Hepatocyte (in vitro differentiated cells): ENCODE measurements around the gene ADIPOR2. TPM values are rescaled to one million over a fixed set of nuclear protein-coding genes. Genes with fewer than 3 reads are reported as not detected.

Source experiments
- DNase-seq: peaks from one replicate; pipeline ENCODE4 v3.0.0-alpha.2; 2016; ENCODE audit warnings: low spot score
- H2AFZ ChIP-seq: fragments of 200-600 bp; sonication (generic); 2 replicates; pipeline ENCODE4 v1.6.0; 2016; ENCODE audit warnings: antibody characterized with exemption, mild to moderate bottlenecking
- H3K27ac ChIP-seq: fragments of 200-600 bp; sonication (generic); 2 replicates; pipeline ENCODE4 v1.5.1; 2016; ENCODE audit warnings: mild to moderate bottlenecking
- H3K27me3 ChIP-seq: fragments of 200-600 bp; sonication (generic); 2 replicates; pipeline ENCODE4 v1.6.1; 2016
- H3K36me3 ChIP-seq: fragments of 200-600 bp; sonication (generic); replicated peaks from 2 replicates; pipeline ENCODE4 v1.5.1; 2016; ENCODE audit warnings: low read depth; ENCODE audit not compliant: insufficient read depth
- H3K4me1 ChIP-seq: fragments of 200-600 bp; sonication (generic); 2 replicates; pipeline ENCODE4 v1.5.1; 2016; ENCODE audit warnings: mild to moderate bottlenecking, moderate library complexity; ENCODE audit not compliant: insufficient read depth
- H3K4me2 ChIP-seq: fragments of 200-600 bp; sonication (generic); 2 replicates; pipeline ENCODE4 v1.6.0; 2016
- H3K4me3 ChIP-seq: fragments of 200-600 bp; sonication (generic); 2 replicates; pipeline ENCODE4 v1.5.1; 2016; ENCODE audit warnings: mild to moderate bottlenecking
- H3K79me2 ChIP-seq: fragments of 200-600 bp; sonication (generic); 2 replicates; pipeline ENCODE4 v1.6.0; 2017; ENCODE audit warnings: mild to moderate bottlenecking
- H3K9me2 ChIP-seq: fragments of 200-600 bp; sonication (generic); replicated peaks from 2 replicates; pipeline ENCODE4 v1.6.0; 2017; ENCODE audit warnings: mild to moderate bottlenecking; ENCODE audit not compliant: insufficient read depth
- H3K9me3 ChIP-seq: fragments of 200-600 bp; sonication (generic); 2 replicates; pipeline ENCODE4 v1.5.1; 2016; ENCODE audit warnings: low read depth, mild to moderate bottlenecking
- H4K20me1 ChIP-seq: fragments of 200-600 bp; sonication (generic); 2 replicates; pipeline ENCODE4 v1.6.0; 2016; ENCODE audit warnings: mild to moderate bottlenecking; ENCODE audit not compliant: insufficient read depth, poor library complexity, severe bottlenecking
- CTCF ChIP-seq: fragments of 200-600 bp; sonication (generic); IDR thresholded peaks from 2 replicates; pipeline ENCODE4 v1.5.1; 2016; ENCODE audit warnings: antibody characterized with exemption, mild to moderate bottlenecking; ENCODE audit not compliant: poor library complexity
- EZH2 ChIP-seq: fragments of 200-600 bp; sonication (generic); IDR thresholded peaks from 2 replicates; pipeline ENCODE4 v1.6.1; 2016; ENCODE audit warnings: antibody characterized with exemption, mild to moderate bottlenecking, borderline replicate concordance
- EZH2phosphoT487 ChIP-seq: fragments of 200-600 bp; sonication (generic); IDR thresholded peaks from one replicate; pipeline ENCODE4 v1.6.1; 2018; ENCODE audit warnings: antibody characterized with exemption, mild to moderate bottlenecking, low read depth, moderate library complexity; ENCODE audit not compliant: unreplicated experiment, severe bottlenecking
- WGBS: methylation state at CpG from one replicate; pipeline ENCODE4 v1.1.6; 2016; ENCODE audit warnings: low lambda C conversion rate; ENCODE audit errors: missing lambda C conversion rate; 5-methylcytosine and 5-hydroxymethylcytosine counted together
- polyA plus RNA-seq: library from polyadenylated mRNA; unstranded; fragments of >200 nt; fragmentation: Nextera tagmentation; extraction: Ambion mirVana; gene quantifications from 2 replicates; pipeline ENCODE4 v1.2.1, GENCODE V29; 2016
- total RNA-seq: library from RNA; depleted of rRNA; stranded (reverse); fragments of >200 nt; gene quantifications from 2 replicates; pipeline ENCODE4 v1.2.3, GENCODE V29; 2014

ADIPOR2 gene
- total and polyA plus RNA-seq, 2 experiments from 2014 or later: 10.4 to 47.3 TPM

- Histone ChIP-seq H4K20me1 (peaks cover 81% of the 10 kb centered on the region), H3K27ac (peak overlapping the region; percentile 26), H3K36me3 (no peaks in the 10 kb centered on the region), H3K79me2 (peaks cover 100% of the 10 kb centered on the region), H2AFZ (no peak overlapping the region), H3K4me1 (peaks cover 8% of the 10 kb centered on the region), H3K4me3 (no peak overlapping the region), H3K27me3 (no peaks in the 10 kb centered on the region), H3K9me2 (no peaks in the 10 kb centered on the region), H3K4me2 (no peak overlapping the region), H3K9me3 (no peaks in the 10 kb centered on the region)
- TF ChIP-seq EZH2: no peak
- TF ChIP-seq CTCF: no peak
- no peak for TF ChIP-seq EZH2phosphoT487
- 65% methylated on average over 2 of the region's 2 CpGs for WGBS
- no peak for DNase-seq
These were observed 6.4 kb downstream of the ADIPOR2 start for GRCh38 chr12:1697271-1697670.

GRCh38 chr12:1698720-1699119 lies 7.8 kb downstream of the ADIPOR2 start:
- Histone ChIP-seq H3K27me3 (no peaks in the 10 kb centered on the region), H4K20me1 (peaks cover 72% of the 10 kb centered on the region), H3K9me3 (no peaks in the 10 kb centered on the region), H3K79me2 (peaks cover 100% of the 10 kb centered on the region), H2AFZ (no peak overlapping the region), H3K4me1 (peaks cover 5% of the 10 kb centered on the region), H3K9me2 (no peaks in the 10 kb centered on the region), H3K4me3 (no peak overlapping the region), H3K27ac (peak overlapping the region; percentile 5), H3K36me3 (no peaks in the 10 kb centered on the region), H3K4me2 (no peak overlapping the region)
- TF ChIP-seq CTCF (peak; percentile 25), EZH2 (no peak), EZH2phosphoT487 (no peak)
- WGBS: 45% methylated on average over 2 of the region's 2 CpGs
- no peak for DNase-seq

GRCh38 chr12:1702713-1703112 lies 11.8 kb downstream of the ADIPOR2 start:
- H3K4me2 ChIP-seq: no peak overlapping the region
- peaks cover 98% of the 10 kb centered on the region for H3K79me2 ChIP-seq
- H3K27ac ChIP-seq: no peak overlapping the region
- H3K9me2 ChIP-seq: no peaks in the 10 kb centered on the region
- WGBS: 66% methylated on average over 2 of the region's 2 CpGs
- H3K4me1 ChIP-seq: peaks cover 4% of the 10 kb centered on the region
- H3K9me3 ChIP-seq: no peaks in the 10 kb centered on the region
- TF ChIP-seq CTCF: no peak
- no peak for TF ChIP-seq EZH2
- no peak for TF ChIP-seq EZH2phosphoT487
- no peaks in the 10 kb centered on the region for H3K36me3 ChIP-seq
- no peak overlapping the region for H3K4me3 ChIP-seq
- H2AFZ ChIP-seq: no peak overlapping the region
- DNase-seq: no peak
- no peaks in the 10 kb centered on the region for H3K27me3 ChIP-seq
- peaks cover 47% of the 10 kb centered on the region for H4K20me1 ChIP-seq
